OCI-LY1 (cell line): ENCODE measurements around the gene NUCB2.
"Not testable (repeated sequence)": the region's sequence is repeated elsewhere in the genome, so short reads cannot be mapped to it uniquely, and the experiment has no call there.

Experiments
- H2AFZ ChIP-seq: fragments of 200-600 bp; sonication (generic), shearing (Covaris generic); 2 replicates; pipeline ENCODE4 v1.6.0; 2014; ENCODE audit warnings: antibody characterized with exemption, mild to moderate bottlenecking, low read length
- H3F3A ChIP-seq: fragments of 200-600 bp; sonication (generic), shearing (Covaris generic); 2 replicates; pipeline ENCODE4 v1.6.0; 2014; ENCODE audit warnings: mild to moderate bottlenecking, antibody characterized with exemption, low read length, moderate library complexity; ENCODE audit not compliant: insufficient read depth
- H3K27ac ChIP-seq: fragments of 200-600 bp; sonication (generic); 2 replicates; pipeline ENCODE4 v1.5.1; 2014; ENCODE audit warnings: low read length, mixed run types, mild to moderate bottlenecking, low read depth; ENCODE audit not compliant: poor library complexity, severe bottlenecking
- H3K27me3 ChIP-seq: fragments of 200-600 bp; sonication (generic); 2 replicates; pipeline ENCODE4 v1.6.0; 2014; ENCODE audit warnings: antibody characterized with exemption, mild to moderate bottlenecking, low read length, moderate library complexity; ENCODE audit not compliant: insufficient read depth
- H3K36me3 ChIP-seq: fragments of 200-600 bp; sonication (generic); 2 replicates; pipeline ENCODE4 v1.6.1; 2014; ENCODE audit warnings: mild to moderate bottlenecking, antibody characterized with exemption, low read length, moderate library complexity, mixed read lengths; ENCODE audit not compliant: insufficient read depth
- H3K4me1 ChIP-seq: fragments of 200-600 bp; sonication (generic); 2 replicates; pipeline ENCODE4 v1.5.1; 2014; ENCODE audit warnings: mild to moderate bottlenecking, low read length, moderate library complexity; ENCODE audit not compliant: insufficient read depth, severe bottlenecking
- H3K4me2 ChIP-seq: fragments of 200-600 bp; sonication (generic), shearing (Covaris generic); 2 replicates; pipeline ENCODE4 v1.6.1; 2014; ENCODE audit warnings: low read length
- H3K4me3 ChIP-seq: fragments of 200-600 bp; sonication (generic); 2 replicates; pipeline ENCODE4 v1.5.1; 2014; ENCODE audit warnings: low read length, low read depth, mild to moderate bottlenecking, mixed read lengths; ENCODE audit not compliant: poor library complexity, severe bottlenecking
- H3K79me2 ChIP-seq: fragments of 200-600 bp; shearing (Covaris generic); 2 replicates; pipeline ENCODE4 v1.6.1; 2016; ENCODE audit warnings: mixed run types, low read length, mixed read lengths; ENCODE audit not compliant: insufficient read depth
- H3K9ac ChIP-seq: fragments of 200-600 bp; sonication (generic), shearing (Covaris generic); 2 replicates; pipeline ENCODE4 v1.6.1; 2014; ENCODE audit warnings: mild to moderate bottlenecking, low read length, mixed read lengths
- H3K9me2 ChIP-seq: fragments of 200-600 bp; sonication (generic), shearing (Covaris generic); 2 replicates; pipeline ENCODE4 v1.6.1; 2014; ENCODE audit warnings: low read depth, mild to moderate bottlenecking, low read length, mixed read lengths
- H3K9me3 ChIP-seq: fragments of 200-600 bp; shearing (Covaris generic); 2 replicates; pipeline ENCODE4 v1.6.1; 2014; ENCODE audit warnings: low read length, mixed read lengths
- H4K20me1 ChIP-seq: fragments of 200-600 bp; sonication (generic), shearing (Covaris generic); 2 replicates; pipeline ENCODE4 v1.6.0; 2016; ENCODE audit warnings: mild to moderate bottlenecking, low read length; ENCODE audit not compliant: insufficient read depth
- CTCF ChIP-seq: fragments of 200-600 bp; sonication (generic), shearing (Covaris generic); IDR thresholded peaks from 2 replicates; pipeline ENCODE4 v1.5.1; 2017; ENCODE audit warnings: mild to moderate bottlenecking, antibody characterized with exemption, low read length, moderate library complexity, mixed read lengths
- EZH2 ChIP-seq: fragments of 200-600 bp; sonication (generic), shearing (Covaris generic); IDR thresholded peaks from 2 replicates; pipeline ENCODE4 v1.8.0; 2017; ENCODE audit warnings: borderline replicate concordance, mixed run types, mild to moderate bottlenecking, antibody characterized with exemption, low read length, moderate library complexity, mixed read lengths

The NUCB2 gene

GRCh38 chr11:17276236-17277023 lies at the start of gene NUCB2:
NUCB2 (plus strand) TSS chr11:17276739; CDS start chr11:17295324, 18,585 bp downstream.
- Histone ChIP-seq H3K9me3 (no peaks in the 10 kb centered on the region), H3K27me3 (no peaks in the 10 kb centered on the region), H3K4me1 (peaks cover 27% of the 10 kb centered on the region)

DNA sequence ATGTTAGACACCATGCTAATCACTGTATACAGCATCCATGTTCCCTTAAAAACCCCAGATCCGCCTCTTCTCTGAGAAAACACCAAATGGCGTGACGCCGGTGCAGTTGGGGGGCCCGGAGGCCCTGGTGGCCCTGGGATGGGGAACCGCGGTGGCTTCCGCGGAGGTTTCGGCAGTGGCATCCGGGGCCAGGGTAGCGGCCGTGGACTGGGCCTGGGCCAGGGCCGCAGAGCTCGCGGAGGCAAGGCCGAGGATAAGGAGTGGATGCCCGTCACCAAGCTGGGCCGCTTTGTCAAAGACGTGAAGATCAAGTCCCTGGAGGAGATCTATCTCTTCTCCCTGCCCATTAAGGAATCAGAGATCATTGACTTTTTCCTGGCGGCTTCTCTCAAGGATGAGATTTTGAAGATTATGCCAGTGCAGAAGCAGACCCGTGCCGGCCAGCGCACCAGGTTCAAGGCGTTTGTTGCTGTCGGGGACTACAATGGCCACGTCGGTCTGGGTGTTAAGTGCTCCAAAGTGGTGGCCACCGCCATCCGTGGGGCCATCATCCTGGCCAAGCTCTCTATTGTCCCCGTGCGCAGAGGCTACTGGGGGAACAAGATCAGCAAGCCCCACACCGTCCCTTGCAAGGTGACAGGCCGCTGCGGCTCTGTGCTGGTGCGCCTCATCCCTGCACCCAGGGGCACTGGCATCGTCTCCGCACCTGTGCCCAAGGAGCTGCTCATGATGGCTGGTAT lies 48.2 kb upstream of the NUCB2 start:
- not testable (repeated sequence) for H3K79me2 ChIP-seq

More at GRCh38 chr11:17276236-17277023, at the start of gene NUCB2:
- TF ChIP-seq EZH2 (no peak), CTCF (no peak)
- no peak within 1 kb of the TSS for H2AFZ ChIP-seq
- H4K20me1 ChIP-seq = no peaks in the 10 kb centered on the region
- H3K27ac ChIP-seq = peak within 1 kb of the TSS; percentile 87
- H3K79me2 ChIP-seq = peaks cover 29% of the 10 kb centered on the region
- H3K9me2 ChIP-seq = no peaks in the 10 kb centered on the region
- H3K4me3 ChIP-seq = peak within 1 kb of the TSS; percentile 87
- no peaks in the 10 kb centered on the region for H3F3A ChIP-seq
- peak within 1 kb of the TSS; percentile 88 for H3K4me2 ChIP-seq
- H3K9ac ChIP-seq = peak within 1 kb of the TSS; percentile 89
- H3K36me3 ChIP-seq = no peaks in the 10 kb centered on the region

GRCh38 chr11:17229481-17230152 lies 46.9 kb upstream of the NUCB2 start:
- Histone ChIP-seq H3K36me3 (no peaks in the 10 kb centered on the region), H3F3A (no peaks in the 10 kb centered on the region), H3K4me1 (peaks cover 4% of the 10 kb centered on the region), H3K9me2 (no peaks in the 10 kb centered on the region), H3K27me3 (no peaks in the 10 kb centered on the region), H3K4me3 (no peak overlapping the region), H3K79me2 (no peaks in the 10 kb centered on the region), H3K27ac (no peak overlapping the region), H3K9ac (no peak overlapping the region), H3K9me3 (no peaks in the 10 kb centered on the region), H2AFZ (no peak overlapping the region), H4K20me1 (no peaks in the 10 kb centered on the region), H3K4me2 (0 out of 2 replicates have a peak overlapping the region, but pooled peaks have one; percentile 37)
- no peak for TF ChIP-seq CTCF
- TF ChIP-seq EZH2 = no peak

More for the DNA sequence above, 48.2 kb upstream of the NUCB2 start:
- not testable (repeated sequence) for H3K4me1 ChIP-seq, H3F3A ChIP-seq, H3K27me3 ChIP-seq, H3K9me2 ChIP-seq, H3K9ac ChIP-seq, H2AFZ ChIP-seq, H4K20me1 ChIP-seq, H3K9me3 ChIP-seq, H3K4me3 ChIP-seq, H3K4me2 ChIP-seq, H3K27ac ChIP-seq, H3K36me3 ChIP-seq
